ENCODE results near the gene SLC51A.

The SLC51A gene

DNA sequence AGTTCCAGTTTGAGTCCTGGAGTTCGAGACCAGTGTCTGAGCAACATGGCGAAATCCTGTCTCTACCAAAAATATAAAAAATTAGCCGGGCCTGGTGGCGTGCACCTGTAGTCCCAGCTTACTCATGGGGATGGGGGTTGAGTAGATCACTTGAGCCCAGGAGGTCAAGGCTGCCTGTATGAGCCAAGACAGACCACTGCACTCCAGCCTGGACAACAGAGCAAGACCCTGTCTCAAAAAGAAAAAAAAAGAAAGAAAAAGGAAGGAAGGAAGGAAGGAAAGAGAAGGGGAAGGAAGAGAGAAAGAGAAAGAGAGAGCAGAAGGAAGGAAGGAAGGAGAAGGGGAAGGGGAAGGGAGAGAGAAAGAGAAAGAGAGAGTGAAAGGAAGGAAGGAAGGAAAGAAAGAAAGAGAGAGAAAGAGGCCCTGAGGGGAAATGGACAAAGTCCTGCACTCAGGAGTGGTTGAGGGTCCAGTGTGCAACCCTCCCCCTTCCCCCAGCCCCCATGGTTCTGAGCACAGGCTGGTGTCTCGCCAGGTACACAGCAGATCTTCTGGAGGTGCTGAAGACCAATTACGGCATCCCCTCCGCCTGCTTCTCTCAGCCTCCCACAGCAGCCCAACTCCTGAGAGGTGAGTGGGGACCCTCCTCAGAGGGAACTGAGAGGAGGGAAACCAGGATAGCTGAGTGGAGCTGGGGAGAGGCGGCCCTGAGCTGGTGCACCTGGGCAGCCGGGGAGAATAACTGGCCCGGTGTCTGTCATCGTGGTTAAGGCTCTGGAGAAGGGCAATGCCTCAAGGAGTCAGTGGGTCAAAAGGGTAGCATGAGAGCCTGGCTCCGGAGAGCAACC lies 1.2 kb downstream of the SLC51A start:
- no peak for DNase-seq

GRCh38 chr3:196218155-196218712 lies 1.9 kb downstream of the SLC51A start:
- DNase-seq, result no peak

DNA sequence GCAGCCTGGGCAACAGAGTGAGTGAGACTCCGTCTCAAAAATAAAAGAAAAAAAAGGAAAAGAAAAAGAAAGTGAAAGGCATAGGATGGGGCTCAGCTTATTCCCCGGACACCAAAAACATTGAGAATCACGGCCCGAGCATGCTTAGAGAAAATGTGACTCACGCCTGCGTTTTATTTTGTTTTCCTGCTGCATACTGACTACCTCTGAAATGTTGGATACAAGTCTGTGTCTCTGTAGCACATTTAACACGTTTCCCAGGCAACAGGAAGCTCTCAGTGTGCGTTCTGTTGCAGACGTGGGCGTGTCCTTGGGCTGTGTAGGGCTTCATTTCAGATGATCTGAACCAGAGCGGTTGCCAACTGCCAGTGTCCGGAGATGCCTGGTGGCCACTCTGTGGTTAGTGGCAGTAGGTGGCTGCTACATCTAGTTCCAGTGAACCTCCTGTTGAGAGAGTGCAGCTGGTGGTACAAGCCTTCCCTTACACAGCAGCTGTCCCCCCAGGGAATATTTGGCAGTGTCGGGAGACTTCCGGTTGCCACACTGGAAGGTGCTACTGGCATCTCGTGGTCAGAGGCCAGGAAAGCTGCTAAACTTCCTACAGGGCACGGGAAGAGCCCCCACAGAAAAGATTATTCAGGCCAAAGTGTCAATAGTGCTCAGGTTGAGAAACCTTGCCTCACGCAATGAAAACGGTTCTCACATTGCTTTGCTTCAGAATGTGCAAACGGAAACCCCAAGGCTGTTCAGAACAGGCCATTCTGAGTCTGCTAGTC lies 3.0 kb downstream of the SLC51A start:
- peak; percentile 79 for DNase-seq

DNA sequence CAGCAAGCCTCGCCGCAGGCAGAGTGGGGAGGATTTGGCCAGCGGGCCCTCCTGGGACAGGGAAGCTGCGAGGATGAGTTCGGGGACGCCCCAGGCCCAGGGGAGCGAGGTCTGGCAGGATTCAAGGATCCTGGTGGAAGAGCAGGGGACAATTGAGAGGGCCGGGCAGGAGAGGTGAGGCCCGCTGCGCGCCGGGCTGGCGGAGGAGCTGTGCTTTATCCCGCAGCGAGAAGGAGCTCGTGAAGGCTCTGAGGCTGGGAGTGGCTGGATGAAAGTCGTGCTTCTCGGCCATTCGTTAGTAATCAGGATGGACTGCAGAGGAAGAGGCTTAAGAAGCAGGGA lies 3.6 kb downstream of the SLC51A start:
- no peak for DNase-seq

DNA sequence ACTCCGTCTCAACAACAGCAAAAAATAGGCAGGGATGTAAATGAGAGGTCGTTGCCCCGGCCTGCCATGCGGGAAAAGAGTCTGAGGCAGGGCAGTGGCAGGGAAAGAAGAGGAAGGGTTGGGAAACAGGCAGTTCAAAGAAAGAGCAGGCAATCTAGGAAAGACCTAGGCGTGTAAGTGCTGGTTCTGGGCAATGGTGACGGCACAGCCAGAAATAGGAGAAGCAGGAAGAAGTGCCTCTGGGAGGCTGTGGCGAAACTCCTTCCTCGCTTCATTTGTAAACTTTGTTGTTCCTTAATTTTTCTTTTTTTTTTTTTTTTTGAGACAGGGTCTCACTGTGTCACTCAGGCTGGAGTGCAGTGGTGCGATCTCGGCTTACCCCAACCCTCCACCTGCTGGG lies 4.3 kb downstream of the SLC51A start:
- DNase-seq, result no peak

GRCh38 chr3:196220991-196221390 lies 4.7 kb downstream of the SLC51A start:
- no peak for DNase-seq

DNA sequence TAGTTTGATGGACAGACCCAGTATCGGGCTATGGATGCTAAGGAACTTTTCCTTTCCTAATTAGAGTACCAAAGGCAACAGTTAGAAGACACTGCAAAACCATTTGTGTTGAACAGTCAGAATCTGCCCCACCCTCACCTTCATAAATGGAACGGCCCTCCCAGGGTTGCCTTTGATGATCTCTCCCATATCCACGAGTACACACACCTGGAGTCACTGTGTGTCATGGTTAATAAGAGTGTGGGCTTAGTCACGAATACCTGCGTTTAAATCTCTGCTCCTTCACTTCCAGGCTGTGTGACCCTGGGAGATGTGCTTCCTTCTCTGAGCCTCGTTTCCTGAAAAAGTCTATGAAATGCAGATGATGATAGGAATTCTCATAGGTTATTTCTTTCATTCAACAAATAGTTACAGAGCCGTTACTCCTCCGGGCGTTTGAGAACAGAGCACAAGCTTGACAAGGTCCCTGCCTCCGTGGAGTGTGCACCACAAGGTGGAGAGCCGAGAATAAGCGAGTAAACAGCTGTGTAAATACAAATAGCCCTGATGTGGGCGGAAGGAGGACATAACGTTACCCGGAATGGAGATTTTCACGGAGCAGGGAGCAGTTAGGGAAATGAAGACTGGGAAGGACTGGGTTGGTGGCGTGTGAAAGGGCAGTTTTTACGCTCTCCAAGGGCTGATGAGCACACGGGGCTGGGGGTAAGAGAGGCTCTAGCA lies 6.7 kb downstream of the SLC51A start:
- no peak for DNase-seq

DNA sequence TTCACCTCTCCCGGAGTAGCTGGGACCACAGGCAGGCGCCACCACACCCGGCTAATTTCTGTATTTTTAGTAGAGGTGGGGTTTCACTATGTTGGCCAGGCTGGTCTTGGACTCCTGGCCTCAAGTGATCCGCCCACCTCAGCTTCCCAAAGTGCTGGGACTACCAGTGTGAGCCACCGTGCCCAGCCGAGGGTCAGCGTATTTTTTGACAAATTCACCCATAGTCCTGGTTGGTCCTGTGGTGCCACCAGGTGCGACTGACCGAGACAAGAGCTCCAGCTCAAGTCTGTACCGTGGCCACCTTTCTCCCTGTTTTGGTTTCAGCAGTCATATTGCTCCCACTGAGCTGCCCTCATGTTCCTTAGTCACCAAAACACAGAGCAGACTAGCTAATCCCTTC lies 8.8 kb downstream of the SLC51A start:
- no peak for DNase-seq

DNA sequence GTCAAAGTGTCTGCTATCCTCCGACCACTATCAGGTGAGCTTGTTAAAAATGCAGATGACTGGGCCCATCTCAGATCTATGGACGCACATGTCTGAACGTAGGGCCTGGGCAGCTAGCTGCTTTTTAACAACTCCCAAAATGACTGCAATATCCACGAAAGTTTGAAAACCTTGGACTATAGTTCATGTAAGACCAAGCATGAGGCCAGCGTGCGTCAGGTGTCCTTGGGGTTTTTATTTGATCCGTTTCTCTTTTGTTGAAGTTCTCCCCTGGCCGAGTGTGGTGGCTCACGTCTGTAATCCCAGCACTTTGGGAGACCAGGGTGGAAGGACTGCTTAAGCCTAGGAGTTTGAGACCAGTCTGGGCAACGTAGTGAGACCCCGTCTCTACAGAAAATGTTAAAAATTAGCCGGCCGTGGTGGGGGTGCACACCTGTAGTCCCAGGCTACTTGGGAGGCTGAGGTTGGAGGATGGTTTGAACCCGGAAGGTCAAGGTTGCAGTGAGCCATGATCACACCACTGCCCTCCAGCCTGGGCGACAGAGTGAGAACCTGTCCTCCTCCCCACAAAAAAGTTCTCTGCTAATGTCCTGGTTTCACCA lies 9.5 kb downstream of the SLC51A start:
- DNase-seq, result no peak

GRCh38 chr3:196227121-196227561 lies 10.8 kb downstream of the SLC51A start:
- DNase-seq, result no peak

DNA sequence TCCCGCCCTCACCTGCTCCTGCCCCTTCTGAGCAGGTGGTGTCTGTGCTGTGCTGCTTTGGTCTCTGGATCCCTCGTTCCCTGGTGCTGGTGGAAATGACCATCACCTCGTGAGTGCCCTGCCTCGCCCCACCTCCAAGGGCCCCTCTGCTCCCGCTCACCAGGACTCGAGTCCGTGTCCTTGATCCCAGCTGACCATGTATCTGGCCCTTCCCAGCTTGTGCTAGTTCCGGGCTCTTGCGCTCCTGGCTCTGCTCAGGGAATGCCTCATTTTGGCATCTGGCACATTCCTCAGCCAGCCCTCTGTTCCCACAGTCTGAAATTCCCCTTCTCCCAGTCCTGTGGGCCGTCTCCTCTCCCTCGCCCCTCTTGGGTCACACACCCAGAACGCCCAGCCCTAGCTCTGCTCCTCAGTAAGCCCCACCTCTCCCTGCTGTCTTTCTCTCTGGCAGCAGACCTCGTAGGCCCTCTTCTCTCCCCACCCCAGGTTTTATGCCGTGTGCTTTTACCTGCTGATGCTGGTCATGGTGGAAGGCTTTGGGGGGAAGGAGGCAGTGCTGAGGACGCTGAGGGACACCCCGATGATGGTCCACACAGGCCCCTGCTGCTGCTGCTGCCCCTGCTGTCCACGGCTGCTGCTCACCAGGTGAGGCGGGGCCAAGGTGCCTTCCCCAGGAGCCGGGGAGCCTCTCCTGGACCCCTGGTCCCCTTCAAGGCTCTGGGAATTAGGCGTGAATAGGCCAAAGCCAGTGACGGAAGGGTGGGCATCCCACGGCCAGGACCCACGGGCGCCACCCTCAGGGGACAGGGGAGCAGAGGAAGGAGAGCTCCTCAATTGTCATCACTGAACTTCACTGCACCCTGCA lies 11.5 kb downstream of the SLC51A start:
- DNase-seq, result no peak

GRCh38 chr3:196232154-196232881 lies 16.0 kb downstream of the SLC51A start:
- no peak for DNase-seq

DNA sequence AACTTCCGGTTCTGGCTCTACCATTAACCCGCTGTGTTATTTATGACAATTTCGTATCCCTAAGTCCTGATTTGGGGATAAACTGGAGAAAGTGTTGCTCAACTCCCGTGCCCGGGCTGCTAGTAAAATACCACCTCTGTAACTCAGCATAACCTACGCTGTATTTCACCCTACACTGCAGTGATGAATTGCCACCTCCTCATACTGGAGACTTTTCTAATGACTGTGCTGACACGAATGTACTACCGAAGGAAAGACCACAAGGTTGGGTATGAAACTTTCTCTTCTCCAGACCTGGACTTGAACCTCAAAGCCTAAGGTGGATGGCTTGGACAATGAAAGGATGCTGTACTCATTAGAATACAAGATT lies 16.5 kb downstream of the SLC51A start:
- DNase-seq, result no peak

GRCh38 chr3:196235452-196236122 lies 19.3 kb downstream of the SLC51A start:
- DNase-seq, result no peak

GRCh38 chr3:196236223-196236622 lies 19.9 kb downstream of the SLC51A start:
- no peak for DNase-seq

DNA sequence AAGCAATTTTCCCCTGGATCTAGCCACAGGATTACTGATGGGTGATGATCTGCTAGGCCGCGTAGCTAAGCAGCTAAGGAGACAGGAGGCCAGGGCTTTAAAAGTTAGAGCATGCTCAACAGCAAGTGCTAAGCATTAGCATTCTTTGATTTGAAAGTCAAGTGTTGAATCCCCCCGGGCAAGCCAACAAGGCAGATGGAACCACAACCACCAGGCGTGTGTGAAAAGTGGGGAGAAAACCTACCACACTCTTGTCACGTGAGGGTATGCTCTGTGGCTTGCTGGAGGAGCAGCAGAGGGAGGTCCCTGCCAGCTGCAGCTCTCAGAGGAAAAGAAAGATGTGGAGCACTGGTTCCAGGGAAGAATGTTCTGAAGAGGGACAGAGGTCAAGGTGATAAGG lies 20.9 kb downstream of the SLC51A start:
- no peak for DNase-seq

- DNase-seq, result no peak
These were observed 22.6 kb downstream of the SLC51A start for GRCh38 chr3:196238612-196239560.

DNA sequence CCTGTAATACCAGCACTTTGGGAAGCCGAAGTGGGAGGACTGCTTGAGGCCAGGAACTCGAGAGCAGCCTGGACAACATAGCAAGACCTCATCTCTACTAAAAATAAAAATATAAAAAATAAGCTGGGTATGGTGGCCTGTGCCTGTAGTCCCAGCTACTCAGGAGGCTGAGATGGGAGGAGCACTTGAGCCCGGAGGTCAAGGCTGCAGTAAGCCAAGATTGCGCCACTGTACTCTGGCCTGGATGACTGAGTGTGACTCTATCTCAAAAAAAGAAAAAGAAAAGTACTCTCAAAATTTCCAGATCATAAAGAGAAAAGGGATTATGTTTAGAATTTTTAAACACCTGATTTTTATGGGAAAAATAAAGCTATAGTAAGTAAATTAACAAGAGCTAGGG lies 24.1 kb downstream of the SLC51A start:
- no peak for DNase-seq

DNA sequence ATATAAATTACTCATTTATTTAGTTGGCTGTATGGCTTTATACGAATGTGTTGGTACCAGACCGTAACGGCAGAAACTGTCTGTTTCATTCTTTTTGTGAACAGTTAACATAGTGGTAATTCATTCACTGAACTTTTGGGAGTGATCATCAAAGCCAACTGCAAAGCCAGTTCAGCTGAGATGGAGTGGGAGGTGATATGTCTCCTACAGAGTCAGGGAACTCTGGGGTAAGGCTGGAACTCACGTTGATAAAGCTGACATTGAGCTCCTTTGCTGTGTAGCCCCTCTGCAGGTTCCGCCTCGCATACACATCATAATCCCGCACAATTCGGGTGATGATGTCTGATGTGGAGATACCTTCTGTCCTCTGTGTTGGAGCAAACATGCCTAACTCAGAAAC lies 25.4 kb downstream of the SLC51A start:
- no peak for DNase-seq

All from CD4-positive, alpha-beta T cell treated with Interleukin-17A for 4 hours (primary cell).